Mesenchymal stem cell (in vitro differentiated cells and primary cell): ENCODE measurements around the gene ZBTB7C.

Experiments used
- DNase-seq: peaks from one replicate; pipeline ENCODE4 v3.0.0-alpha.2; 2013
- H2AFZ ChIP-seq: one replicate; pipeline ENCODE4 v1.6.1; 2013; ENCODE audit warnings: low read depth, mild to moderate bottlenecking, control low read depth, inconsistent platforms, low read length, moderate library complexity
- H2AK5ac ChIP-seq: 2 replicates; pipeline ENCODE4 v1.6.1; 2013; ENCODE audit warnings: low read length, moderate library complexity, mild to moderate bottlenecking, inconsistent platforms; ENCODE audit not compliant: severe bottlenecking
- H2BK120ac ChIP-seq: one replicate; pipeline ENCODE4 v1.6.1; 2013; ENCODE audit warnings: low read depth, mild to moderate bottlenecking, inconsistent platforms, low read length, moderate library complexity
- H2BK12ac ChIP-seq, 2 experiments: one replicate each; pipeline ENCODE4 v1.6.1; 2013; ENCODE audit warnings: inconsistent platforms in 2 of 2, low read length in 2 of 2, mild to moderate bottlenecking in 2 of 2, moderate library complexity in 2 of 2, control low read depth in 1 of 2
- H2BK15ac ChIP-seq: one replicate; pipeline ENCODE4 v1.6.1; 2013; ENCODE audit warnings: mild to moderate bottlenecking, low read depth, inconsistent platforms; ENCODE audit not compliant: poor library complexity, severe bottlenecking
- H2BK5ac ChIP-seq: 2 replicates; pipeline ENCODE4 v1.6.1; 2013; ENCODE audit warnings: low read depth, mild to moderate bottlenecking, low read length, control low read depth, inconsistent platforms; ENCODE audit not compliant: poor library complexity, severe bottlenecking
- H3K14ac ChIP-seq, 2 experiments: one replicate each; pipeline ENCODE4 v1.6.1; 2013; ENCODE audit warnings: inconsistent platforms in 2 of 2, low read length in 2 of 2, control low read depth in 1 of 2, mild to moderate bottlenecking in 1 of 2, moderate library complexity in 1 of 2
- H3K18ac ChIP-seq, 2 experiments: one replicate each; pipeline ENCODE4 v1.6.1; 2013; ENCODE audit warnings: inconsistent platforms in 2 of 2, low read length in 2 of 2, control low read depth in 1 of 2, low read depth in 1 of 2, mild to moderate bottlenecking in 1 of 2
- H3K23ac ChIP-seq, 2 experiments: one replicate each; pipeline ENCODE4 v1.6.1; 2013; ENCODE audit warnings: inconsistent platforms in 2 of 2, low read length in 2 of 2, mild to moderate bottlenecking in 2 of 2, moderate library complexity in 2 of 2, control low read depth in 1 of 2
- H3K27ac ChIP-seq: 2 replicates; pipeline ENCODE4 v1.5.1; 2013; ENCODE audit warnings: mild to moderate bottlenecking, moderate library complexity, low read length, control low read depth, inconsistent platforms; ENCODE audit not compliant: poor library complexity, severe bottlenecking
- H3K27me3 ChIP-seq, 2 experiments: 2 replicates each; pipeline versions ENCODE4 v1.6.1 to v1.7.0; 2013; ENCODE audit warnings: low read length in 2 of 2, mild to moderate bottlenecking in 2 of 2, moderate library complexity in 2 of 2, control low read depth in 1 of 2, inconsistent platforms in 1 of 2; ENCODE audit not compliant: control insufficient read depth in 1 of 2, insufficient read depth in 1 of 2
- H3K36me3 ChIP-seq, 2 experiments: 2 replicates each; pipeline versions ENCODE4 v1.6.1 to v1.7.0; 2013; ENCODE audit warnings: low read length in 2 of 2, control low read depth in 1 of 2, inconsistent platforms in 1 of 2, low read depth in 1 of 2, mild to moderate bottlenecking in 1 of 2; ENCODE audit not compliant: insufficient read depth in 2 of 2, control insufficient read depth in 1 of 2
- H3K4ac ChIP-seq, 2 experiments: one replicate each; pipeline ENCODE4 v1.6.1; 2013; ENCODE audit warnings: inconsistent platforms in 2 of 2, low read length in 2 of 2, mild to moderate bottlenecking in 2 of 2, moderate library complexity in 2 of 2, control low read depth in 1 of 2, low read depth in 1 of 2
- H3K4me1 ChIP-seq: 2 replicates; pipeline ENCODE4 v1.6.1; 2013; ENCODE audit warnings: low read depth, low read length, control low read depth; ENCODE audit not compliant: control insufficient read depth, insufficient read depth
- H3K4me2 ChIP-seq: 2 replicates; pipeline ENCODE4 v1.6.1; 2013; ENCODE audit warnings: low read length, mild to moderate bottlenecking, inconsistent platforms; ENCODE audit not compliant: poor library complexity, severe bottlenecking
- H3K4me3 ChIP-seq, 2 experiments: 2 replicates each; pipeline versions ENCODE4 v1.5.1 to v1.7.0; 2013; ENCODE audit warnings: low read length in 2 of 2, mild to moderate bottlenecking in 2 of 2, control low read depth in 1 of 2, low read depth in 1 of 2; ENCODE audit not compliant: insufficient read depth in 1 of 2
- H3K79me1 ChIP-seq: replicated peaks from 2 replicates; pipeline ENCODE4 v1.6.1; 2013; ENCODE audit warnings: mild to moderate bottlenecking, control low read depth, low read length, inconsistent platforms; ENCODE audit not compliant: poor library complexity, severe bottlenecking
- H3K9ac ChIP-seq: 2 replicates; pipeline ENCODE4 v1.7.0; 2013; ENCODE audit warnings: mild to moderate bottlenecking, low read length, moderate library complexity
- H3K9me3 ChIP-seq: 2 replicates; pipeline ENCODE4 v1.7.0; 2013; ENCODE audit warnings: mild to moderate bottlenecking, low read length; ENCODE audit not compliant: control insufficient read depth
- H4K8ac ChIP-seq: one replicate; pipeline ENCODE4 v1.6.1; 2013; ENCODE audit warnings: inconsistent platforms, mild to moderate bottlenecking, low read length, moderate library complexity
- H4K91ac ChIP-seq: one replicate; pipeline ENCODE4 v1.6.1; 2013; ENCODE audit warnings: mild to moderate bottlenecking, low read length, inconsistent platforms
- WGBS: methylation state at CpG from one replicate; pipeline ENCODE4 v1.1.7; 2013; ENCODE audit warnings: mixed read lengths; 5-methylcytosine and 5-hydroxymethylcytosine counted together

ZBTB7C gene

GRCh38 chr18:48164701-48165100, 244.5 kb downstream of the ZBTB7C start:
- Histone ChIP-seq H2BK12ac (no peak overlapping the region), H3K4me1 (peaks cover 11% of the 10 kb centered on the region), H2BK15ac (no peak overlapping the region), H3K4me3 (no peak overlapping the region), H3K79me1 (no peaks in the 10 kb centered on the region), H3K4me2 (no peak overlapping the region), H2AK5ac (no peak overlapping the region), H4K8ac (no peak overlapping the region), H3K36me3 (no peaks in the 10 kb centered on the region), H3K14ac (no peak overlapping the region), H3K18ac (no peak overlapping the region), H3K27me3 (peaks cover 9 to 32% of the 10 kb centered on the region in 2 experiments), H3K9ac (no peak overlapping the region), H3K23ac (no peak overlapping the region), H4K91ac (no peak overlapping the region), H2AFZ (no peak overlapping the region), H2BK5ac (no peak overlapping the region), H3K4ac (no peak overlapping the region), H3K9me3 (no peaks in the 10 kb centered on the region), H2BK120ac (no peak overlapping the region), H3K27ac (no peak overlapping the region)
- DNase-seq: no peak
- WGBS: no CpG with 5 or more reads among the region's 1 CpG

GRCh38 chr18:48164116-48164515, 245.1 kb downstream of the ZBTB7C start:
- no peak overlapping the region for H2AFZ ChIP-seq
- WGBS: 97% methylated on average over 4 of the region's 4 CpGs
- H2AK5ac ChIP-seq: no peak overlapping the region
- no peak overlapping the region for H3K27ac ChIP-seq
- H4K8ac ChIP-seq: no peak overlapping the region
- no peak overlapping the region for H2BK15ac ChIP-seq
- no peak overlapping the region for H3K14ac ChIP-seq
- peaks cover 11% of the 10 kb centered on the region for H3K4me1 ChIP-seq
- H3K23ac ChIP-seq: no peak overlapping the region
- H3K4me3 ChIP-seq: no peak overlapping the region
- H2BK5ac ChIP-seq: no peak overlapping the region
- H3K79me1 ChIP-seq: no peaks in the 10 kb centered on the region
- H3K9me3 ChIP-seq: no peaks in the 10 kb centered on the region
- peaks cover 5 to 29% of the 10 kb centered on the region in 2 experiments for H3K27me3 ChIP-seq
- no peak for DNase-seq
- H2BK12ac ChIP-seq: no peak overlapping the region
- no peak overlapping the region for H3K18ac ChIP-seq
- no peaks in the 10 kb centered on the region for H3K36me3 ChIP-seq
- H3K4ac ChIP-seq: no peak overlapping the region
- H3K4me2 ChIP-seq: no peak overlapping the region
- H4K91ac ChIP-seq: no peak overlapping the region
- H3K9ac ChIP-seq: no peak overlapping the region
- no peak overlapping the region for H2BK120ac ChIP-seq

GRCh38 chr18:48163738-48164115, 245.5 kb downstream of the ZBTB7C start:
- Histone ChIP-seq H2BK12ac (no peak overlapping the region), H3K27ac (no peak overlapping the region), H4K8ac (no peak overlapping the region), H3K4me2 (no peak overlapping the region), H3K9ac (no peak overlapping the region), H3K4me1 (peaks cover 11% of the 10 kb centered on the region), H2AK5ac (no peak overlapping the region), H2BK5ac (no peak overlapping the region), H3K4ac (no peak overlapping the region), H3K4me3 (peak overlapping the region in 1 of 2 experiments; percentile 28), H3K23ac (no peak overlapping the region), H3K14ac (no peak overlapping the region), H3K27me3 (peaks cover 3 to 26% of the 10 kb centered on the region in 2 experiments), H2BK120ac (no peak overlapping the region), H3K79me1 (no peaks in the 10 kb centered on the region), H3K9me3 (no peaks in the 10 kb centered on the region), H3K18ac (no peak overlapping the region), H2AFZ (no peak overlapping the region), H3K36me3 (no peaks in the 10 kb centered on the region), H2BK15ac (no peak overlapping the region), H4K91ac (no peak overlapping the region)
- DNase-seq: no peak
- whole genome bisulfite sequencing: 82% methylated on average over 3 of the region's 3 CpGs

- Histone ChIP-seq H3K4ac (no peak overlapping the region), H3K36me3 (no peaks in the 10 kb centered on the region), H2AK5ac (no peak overlapping the region), H3K4me2 (no peak overlapping the region), H2BK15ac (no peak overlapping the region), H3K27ac (no peak overlapping the region), H3K23ac (no peak overlapping the region), H3K27me3 (peaks cover 0 to 29% of the 10 kb centered on the region in 2 experiments), H4K8ac (no peak overlapping the region), H2BK12ac (no peak overlapping the region), H3K9me3 (no peaks in the 10 kb centered on the region), H3K9ac (no peak overlapping the region), H3K79me1 (no peaks in the 10 kb centered on the region), H2BK5ac (no peak overlapping the region), H3K4me1 (peaks cover 11% of the 10 kb centered on the region), H3K18ac (no peak overlapping the region), H2AFZ (no peak overlapping the region), H2BK120ac (no peak overlapping the region), H4K91ac (no peak overlapping the region), H3K4me3 (peak overlapping the region in 1 of 2 experiments; percentile 28), H3K14ac (no peak overlapping the region)
- WGBS: 93% methylated on average over 5 of the region's 5 CpGs
- DNase-seq: no peak
These were observed 246.0 kb downstream of the ZBTB7C start for GRCh38 chr18:48162956-48163737.
